ENCODE data around the gene YIPF4. TPM values are rescaled to one million over a fixed set of nuclear protein-coding genes. Genes with fewer than 3 reads are reported as not detected.
"Not testable (repeated sequence)": the region's sequence is repeated elsewhere in the genome, so short reads cannot be mapped to it uniquely, and the experiment has no call there.

The YIPF4 gene
- total and polyA plus RNA-seq, 2 of the 4 experiments (the other 2 are of a cell fraction): 3.6 to 6.8 TPM

DNA sequence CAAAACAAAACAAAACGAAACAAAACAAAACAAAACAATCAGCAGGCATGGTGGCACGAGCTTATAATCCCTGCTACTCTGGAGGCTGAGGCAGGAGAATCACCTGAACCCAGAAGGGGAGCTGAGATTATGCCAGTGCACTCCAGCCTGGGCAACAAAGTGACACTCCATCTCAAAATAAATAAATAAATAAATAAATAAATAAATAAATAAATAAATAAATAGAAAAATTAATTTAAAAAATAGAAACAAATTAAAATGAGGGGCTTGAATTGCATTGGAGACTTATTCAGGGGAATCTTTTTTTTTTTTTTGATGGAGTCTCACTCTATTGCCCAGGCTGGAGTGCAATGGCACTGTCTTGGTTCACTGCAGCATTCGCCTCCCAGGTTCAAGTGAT is 73.1 kb downstream of the YIPF4 start:
- H3K9ac ChIP-seq (ENCODE audit: low read depth, low read length); H4K5ac ChIP-seq (ENCODE audit: low read depth, low read length); H2BK15ac ChIP-seq (ENCODE audit: low read depth, low read length); H2BK20ac ChIP-seq (ENCODE audit: low read depth, low read length); DNase-seq; H3K4me2 ChIP-seq (ENCODE audit: low read depth, low read length); BruUV-seq (replicated peaks); H3K4ac ChIP-seq (ENCODE audit: low read depth, low read length); H2AK9ac ChIP-seq (replicated peaks; ENCODE audit: low read depth, low read length, poor library complexity); POLR2A ChIA-PET (ENCODE audit: unreplicated experiment); H3K27ac ChIP-seq (ENCODE audit: insufficient read depth, low read length); H3K18ac ChIP-seq (ENCODE audit: low read depth, low read length); H3K36me3 ChIP-seq (ENCODE audit: control insufficient read depth, insufficient read depth, low read length); H2BK5ac ChIP-seq (ENCODE audit: low read depth, low read length, poor library complexity, severe bottlenecking); H4K20me1 ChIP-seq (ENCODE audit: insufficient read depth, low read length); intact Hi-C loops (cut with micrococcal nuclease); H4K8ac ChIP-seq (ENCODE audit: low read depth in 2 of 2, low read length in 2 of 2); H3K14ac ChIP-seq (replicated peaks; ENCODE audit: low read depth, low read length); dilution Hi-C loops (cut with HindIII; ENCODE audit: low sequenced_read_pairs, unreplicated experiment); in situ Hi-C loops (cut with MboI; ENCODE audit: low sequenced_read_pairs); H3K4me1 ChIP-seq (ENCODE audit: control insufficient read depth, insufficient read depth, low read length); H3K4me3 ChIP-seq (ENCODE audit: insufficient read depth, low read depth, low read length); H2BK120ac ChIP-seq (ENCODE audit: low read depth, low read length); H2AK5ac ChIP-seq (ENCODE audit: low read depth, low read length); ATAC-seq (ENCODE audit: low read depth); H3K56ac ChIP-seq (ENCODE audit: extremely low read depth, insufficient read depth, low read length); H3K9me3 ChIP-seq (ENCODE audit: control insufficient read depth, insufficient read depth, low read length); H3K9me1 ChIP-seq (ENCODE audit: insufficient read depth, low read length); H4K91ac ChIP-seq (ENCODE audit: insufficient read depth, low read depth, low read length); H2AFZ ChIP-seq (replicated peaks; ENCODE audit: low read length, poor library complexity); H3K79me1 ChIP-seq (ENCODE audit: low read depth in 1 of 2, low read length in 2 of 2); H3K27me3 ChIP-seq (ENCODE audit: control insufficient read depth, insufficient read depth, low read length); H3K23ac ChIP-seq (ENCODE audit: low read depth, low read length): not testable (repeated sequence)
- 67% methylated on average over 2 of the region's 3 CpGs; no CpG with 5 or more reads in 1 of the 2 experiments for WGBS, 2 experiments (ENCODE audit: extremely low coverage in 2 of 2, insufficient read length in 1 of 2)
- CTCF ChIA-PET: interaction anchor here (0.6 kb wide), 1 partner anchor 16 kb away, joined by 3 read pairs; no protein-coding TSS in a partner anchor

All from IMR-90 (cell line).